OCI-LY1 (cell line): ENCODE measurements around the gene IL26.

ENCODE experiments used
- H2AFZ ChIP-seq: fragments of 200-600 bp; sonication (generic), shearing (Covaris generic); 2 replicates; pipeline ENCODE4 v1.6.0; 2014; ENCODE audit warnings: antibody characterized with exemption, mild to moderate bottlenecking, low read length
- H3F3A ChIP-seq: fragments of 200-600 bp; sonication (generic), shearing (Covaris generic); 2 replicates; pipeline ENCODE4 v1.6.0; 2014; ENCODE audit warnings: mild to moderate bottlenecking, antibody characterized with exemption, low read length, moderate library complexity; ENCODE audit not compliant: insufficient read depth
- H3K27ac ChIP-seq: fragments of 200-600 bp; sonication (generic); 2 replicates; pipeline ENCODE4 v1.5.1; 2014; ENCODE audit warnings: low read length, mixed run types, mild to moderate bottlenecking, low read depth; ENCODE audit not compliant: poor library complexity, severe bottlenecking
- H3K27me3 ChIP-seq: fragments of 200-600 bp; sonication (generic); 2 replicates; pipeline ENCODE4 v1.6.0; 2014; ENCODE audit warnings: antibody characterized with exemption, mild to moderate bottlenecking, low read length, moderate library complexity; ENCODE audit not compliant: insufficient read depth
- H3K36me3 ChIP-seq: fragments of 200-600 bp; sonication (generic); 2 replicates; pipeline ENCODE4 v1.6.1; 2014; ENCODE audit warnings: mild to moderate bottlenecking, antibody characterized with exemption, low read length, moderate library complexity, mixed read lengths; ENCODE audit not compliant: insufficient read depth
- H3K4me1 ChIP-seq: fragments of 200-600 bp; sonication (generic); 2 replicates; pipeline ENCODE4 v1.5.1; 2014; ENCODE audit warnings: mild to moderate bottlenecking, low read length, moderate library complexity; ENCODE audit not compliant: insufficient read depth, severe bottlenecking
- H3K4me2 ChIP-seq: fragments of 200-600 bp; sonication (generic), shearing (Covaris generic); 2 replicates; pipeline ENCODE4 v1.6.1; 2014; ENCODE audit warnings: low read length
- H3K4me3 ChIP-seq: fragments of 200-600 bp; sonication (generic); 2 replicates; pipeline ENCODE4 v1.5.1; 2014; ENCODE audit warnings: low read length, low read depth, mild to moderate bottlenecking, mixed read lengths; ENCODE audit not compliant: poor library complexity, severe bottlenecking
- H3K79me2 ChIP-seq: fragments of 200-600 bp; shearing (Covaris generic); 2 replicates; pipeline ENCODE4 v1.6.1; 2016; ENCODE audit warnings: mixed run types, low read length, mixed read lengths; ENCODE audit not compliant: insufficient read depth
- H3K9ac ChIP-seq: fragments of 200-600 bp; sonication (generic), shearing (Covaris generic); 2 replicates; pipeline ENCODE4 v1.6.1; 2014; ENCODE audit warnings: mild to moderate bottlenecking, low read length, mixed read lengths
- H3K9me2 ChIP-seq: fragments of 200-600 bp; sonication (generic), shearing (Covaris generic); 2 replicates; pipeline ENCODE4 v1.6.1; 2014; ENCODE audit warnings: low read depth, mild to moderate bottlenecking, low read length, mixed read lengths
- H3K9me3 ChIP-seq: fragments of 200-600 bp; shearing (Covaris generic); 2 replicates; pipeline ENCODE4 v1.6.1; 2014; ENCODE audit warnings: low read length, mixed read lengths
- H4K20me1 ChIP-seq: fragments of 200-600 bp; sonication (generic), shearing (Covaris generic); 2 replicates; pipeline ENCODE4 v1.6.0; 2016; ENCODE audit warnings: mild to moderate bottlenecking, low read length; ENCODE audit not compliant: insufficient read depth
- EZH2 ChIP-seq: fragments of 200-600 bp; sonication (generic), shearing (Covaris generic); IDR thresholded peaks from 2 replicates; pipeline ENCODE4 v1.8.0; 2017; ENCODE audit warnings: borderline replicate concordance, mixed run types, mild to moderate bottlenecking, antibody characterized with exemption, low read length, moderate library complexity, mixed read lengths
- TF ChIP-seq, protein P1 (sequence below): fragments of 200-600 bp; sonication (generic), shearing (Covaris generic); IDR thresholded peaks from 2 replicates; pipeline ENCODE4 v1.5.1; 2017; ENCODE audit warnings: mild to moderate bottlenecking, antibody characterized with exemption, low read length, moderate library complexity, mixed read lengths

IL26 gene

DNA sequence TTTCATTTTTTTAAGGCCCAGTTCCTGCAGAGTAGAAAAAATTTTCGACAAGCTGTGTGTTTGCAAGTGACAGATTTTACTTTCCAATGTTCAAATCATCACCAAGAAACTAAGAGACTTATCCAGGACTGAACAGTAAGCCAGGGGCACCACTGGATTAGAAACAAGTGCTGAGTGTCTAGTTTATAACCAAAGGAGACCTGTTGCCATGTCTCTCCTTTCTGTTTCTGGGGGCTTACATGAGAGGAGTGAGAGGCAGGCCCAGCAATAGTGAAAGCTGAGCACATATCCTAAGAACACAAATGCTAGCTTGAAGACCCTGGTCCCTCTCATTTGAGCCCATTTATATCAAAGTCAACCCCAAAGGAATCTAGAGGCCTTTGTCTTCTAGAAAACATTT lies 69.0 kb downstream of the IL26 start:
- Histone ChIP-seq H3K9me2 (no peaks in the 10 kb centered on the region), H3K9me3 (no peaks in the 10 kb centered on the region), H3K4me3 (no peak overlapping the region), H3K27me3 (no peaks in the 10 kb centered on the region), H3K36me3 (no peaks in the 10 kb centered on the region), H3K4me2 (no peak overlapping the region), H3F3A (no peaks in the 10 kb centered on the region), H2AFZ (no peak overlapping the region), H4K20me1 (no peaks in the 10 kb centered on the region), H3K79me2 (no peaks in the 10 kb centered on the region), H3K27ac (no peak overlapping the region), H3K4me1 (no peaks in the 10 kb centered on the region), H3K9ac (no peak overlapping the region)
- TF ChIP-seq, protein P1, sequence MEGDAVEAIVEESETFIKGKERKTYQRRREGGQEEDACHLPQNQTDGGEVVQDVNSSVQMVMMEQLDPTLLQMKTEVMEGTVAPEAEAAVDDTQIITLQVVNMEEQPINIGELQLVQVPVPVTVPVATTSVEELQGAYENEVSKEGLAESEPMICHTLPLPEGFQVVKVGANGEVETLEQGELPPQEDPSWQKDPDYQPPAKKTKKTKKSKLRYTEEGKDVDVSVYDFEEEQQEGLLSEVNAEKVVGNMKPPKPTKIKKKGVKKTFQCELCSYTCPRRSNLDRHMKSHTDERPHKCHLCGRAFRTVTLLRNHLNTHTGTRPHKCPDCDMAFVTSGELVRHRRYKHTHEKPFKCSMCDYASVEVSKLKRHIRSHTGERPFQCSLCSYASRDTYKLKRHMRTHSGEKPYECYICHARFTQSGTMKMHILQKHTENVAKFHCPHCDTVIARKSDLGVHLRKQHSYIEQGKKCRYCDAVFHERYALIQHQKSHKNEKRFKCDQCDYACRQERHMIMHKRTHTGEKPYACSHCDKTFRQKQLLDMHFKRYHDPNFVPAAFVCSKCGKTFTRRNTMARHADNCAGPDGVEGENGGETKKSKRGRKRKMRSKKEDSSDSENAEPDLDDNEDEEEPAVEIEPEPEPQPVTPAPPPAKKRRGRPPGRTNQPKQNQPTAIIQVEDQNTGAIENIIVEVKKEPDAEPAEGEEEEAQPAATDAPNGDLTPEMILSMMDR = no peak
- no peak for TF ChIP-seq EZH2

DNA sequence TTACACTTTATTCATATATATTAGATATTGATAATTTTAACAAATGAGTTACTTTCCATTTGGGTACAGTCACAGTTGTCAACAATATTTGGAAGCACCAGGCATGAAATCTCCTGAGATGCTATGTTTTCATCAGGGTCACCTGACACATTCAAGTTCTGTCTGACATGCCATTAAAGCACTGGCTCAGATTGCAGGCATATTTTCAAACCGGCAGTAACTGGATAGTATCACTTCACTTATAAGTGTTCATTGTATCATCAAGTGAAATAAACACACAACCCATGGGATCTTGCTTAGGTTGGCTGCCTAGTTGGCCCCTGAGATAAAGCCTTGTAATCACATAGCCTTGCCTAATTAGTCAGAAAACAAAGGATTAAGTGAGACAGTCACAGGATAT lies 70.8 kb downstream of the IL26 start:
- no peaks in the 10 kb centered on the region for H3K9me3 ChIP-seq
- no peaks in the 10 kb centered on the region for H4K20me1 ChIP-seq
- H3K4me3 ChIP-seq = no peak overlapping the region
- no peaks in the 10 kb centered on the region for H3K79me2 ChIP-seq
- no peaks in the 10 kb centered on the region for H3K4me1 ChIP-seq
- H3K27me3 ChIP-seq = no peaks in the 10 kb centered on the region
- H3K9me2 ChIP-seq = no peaks in the 10 kb centered on the region
- no peak overlapping the region for H3K27ac ChIP-seq
- no peak overlapping the region for H2AFZ ChIP-seq
- H3K4me2 ChIP-seq = no peak overlapping the region
- no peaks in the 10 kb centered on the region for H3F3A ChIP-seq
- H3K36me3 ChIP-seq = no peaks in the 10 kb centered on the region
- TF ChIP-seq EZH2 = no peak
- TF ChIP-seq, protein P1 = no peak
- no peak overlapping the region for H3K9ac ChIP-seq
